HG03457 (cell line): ENCODE measurements around the gene TAS2R8.
"Not testable (repeated sequence)": the region's sequence is repeated elsewhere in the genome, so short reads cannot be mapped to it uniquely, and the experiment has no call there.

Experiments
- ATAC-seq: cut with Tn5 transposase; IDR thresholded peaks from one replicate; pipeline ENCODE4 v1.9.1; 2021; ENCODE audit warnings: moderate number of reproducible peaks; ENCODE audit not compliant: unreplicated experiment

TAS2R8 gene, protein sequence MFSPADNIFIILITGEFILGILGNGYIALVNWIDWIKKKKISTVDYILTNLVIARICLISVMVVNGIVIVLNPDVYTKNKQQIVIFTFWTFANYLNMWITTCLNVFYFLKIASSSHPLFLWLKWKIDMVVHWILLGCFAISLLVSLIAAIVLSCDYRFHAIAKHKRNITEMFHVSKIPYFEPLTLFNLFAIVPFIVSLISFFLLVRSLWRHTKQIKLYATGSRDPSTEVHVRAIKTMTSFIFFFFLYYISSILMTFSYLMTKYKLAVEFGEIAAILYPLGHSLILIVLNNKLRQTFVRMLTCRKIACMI

DNA sequence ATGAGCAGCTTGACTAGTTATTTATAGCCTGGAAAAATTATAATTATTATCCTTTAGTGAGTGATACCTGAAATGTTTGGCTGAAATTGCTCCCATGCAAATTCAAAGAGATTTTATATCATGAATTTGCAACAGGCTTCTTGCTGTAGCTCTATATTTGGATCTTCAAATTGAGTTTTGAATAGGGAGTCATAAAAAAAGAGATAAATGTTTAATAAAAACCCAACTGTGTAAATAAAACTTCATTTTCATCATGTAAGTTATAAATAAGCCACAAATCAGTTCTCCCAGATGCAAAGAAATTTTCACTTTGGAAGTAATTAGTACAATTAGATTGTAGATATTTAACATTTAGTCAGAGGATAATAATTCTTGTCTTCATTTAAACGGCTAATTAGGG lies at the start of gene TAS2R8:
Gene TAS2R8 (minus strand): TSS at position 101 of the 400 bp plus-strand sequence. CDS start 306 bp downstream, outside the sequence.
- no peak for ATAC-seq

DNA sequence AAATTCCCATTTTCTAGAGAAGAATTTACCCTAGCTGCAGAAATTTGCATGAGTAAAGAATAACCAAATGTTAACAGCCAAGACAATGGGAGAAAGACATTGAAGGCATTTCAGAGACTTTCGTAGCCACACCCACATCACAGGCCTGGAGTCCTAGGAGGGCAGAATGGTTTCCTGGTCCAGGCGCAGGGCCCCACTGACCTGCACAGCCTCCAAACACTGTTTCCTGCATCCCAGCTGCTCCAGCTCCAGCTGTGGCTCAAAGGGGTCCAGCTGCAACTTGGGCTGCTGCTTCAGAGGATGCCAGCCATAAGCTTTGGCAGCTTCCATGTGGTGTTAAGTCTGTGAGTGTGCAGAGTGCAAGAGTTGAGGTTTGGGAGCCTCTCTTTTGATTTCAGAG lies 48.7 kb upstream of the TAS2R8 start:
- ATAC-seq = no peak

DNA sequence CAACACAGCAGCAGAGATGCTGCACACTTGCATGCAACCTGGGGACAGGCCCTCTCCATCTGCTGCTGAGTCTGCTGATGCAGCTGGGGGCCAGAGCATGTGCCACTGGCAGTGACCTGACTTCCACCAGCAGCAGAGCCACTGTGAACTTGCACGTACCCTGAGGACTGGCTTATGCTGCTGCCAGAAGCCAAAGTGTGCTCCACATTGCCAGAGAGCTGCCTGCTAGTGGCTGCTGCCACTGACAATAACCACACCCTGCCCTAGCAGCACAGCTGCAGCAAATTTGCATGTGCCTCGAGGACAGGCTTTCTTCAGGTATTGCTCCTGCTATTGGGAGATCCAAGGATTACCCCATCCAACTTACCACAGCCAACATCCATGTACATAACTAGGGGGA lies 46.7 kb upstream of the TAS2R8 start:
- no peak for ATAC-seq

DNA sequence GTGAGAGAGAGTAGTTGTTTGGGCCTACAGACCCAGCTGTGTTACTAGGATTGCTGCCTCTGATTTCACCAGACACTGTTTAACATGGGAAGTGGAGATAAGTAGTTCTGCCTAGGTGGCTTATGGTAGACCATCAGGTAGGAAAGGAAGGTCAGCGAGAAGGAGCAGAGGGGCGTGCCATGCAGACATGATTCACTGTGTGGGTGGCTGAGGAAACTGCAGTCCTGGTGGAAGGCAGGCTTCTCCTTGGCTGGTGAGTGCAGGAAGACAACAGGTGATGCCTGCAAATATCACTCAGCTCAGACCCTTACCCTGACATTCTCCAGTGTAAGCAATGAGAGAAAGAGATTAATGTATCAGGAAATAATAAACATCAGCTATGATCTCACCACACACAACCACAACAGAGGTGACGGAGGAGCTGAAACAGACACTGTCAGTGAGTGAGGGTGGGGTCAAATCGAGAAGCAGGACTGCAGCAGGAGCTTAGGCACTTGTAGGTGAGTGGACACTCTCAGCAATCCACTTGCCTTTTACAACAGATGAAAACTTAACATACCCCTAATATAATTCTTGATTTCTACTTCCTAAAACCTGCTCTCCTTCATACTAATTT lies 44.3 kb upstream of the TAS2R8 start:
- ATAC-seq = no peak

DNA sequence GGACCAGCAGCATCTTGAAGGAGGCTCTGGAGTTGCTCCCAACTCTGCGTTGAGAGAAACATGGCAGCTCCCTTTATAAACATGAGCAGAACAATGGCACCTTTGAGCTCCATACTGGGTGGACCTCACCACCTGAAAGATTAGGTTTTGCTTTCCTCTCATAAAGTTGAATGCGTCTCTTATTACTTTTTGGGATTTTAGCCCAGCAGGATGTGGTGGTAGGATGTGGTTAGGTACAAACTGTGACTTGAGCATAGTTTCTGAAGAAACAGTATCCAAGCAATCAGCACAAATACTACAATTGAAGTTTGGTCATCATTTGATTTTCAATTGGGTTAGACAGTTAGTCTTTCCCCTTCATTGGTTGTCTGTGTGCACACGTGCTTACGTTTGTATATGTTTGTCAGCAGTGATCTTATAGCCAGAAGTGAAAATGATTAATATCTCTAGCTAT lies 42.4 kb upstream of the TAS2R8 start, which contains the start of gene PRR4:
Gene PRR4 (minus strand): TSS at position 51 of the 454 bp plus-strand sequence. CDS start 38 bp downstream, at position 13.
- no peak for ATAC-seq

DNA sequence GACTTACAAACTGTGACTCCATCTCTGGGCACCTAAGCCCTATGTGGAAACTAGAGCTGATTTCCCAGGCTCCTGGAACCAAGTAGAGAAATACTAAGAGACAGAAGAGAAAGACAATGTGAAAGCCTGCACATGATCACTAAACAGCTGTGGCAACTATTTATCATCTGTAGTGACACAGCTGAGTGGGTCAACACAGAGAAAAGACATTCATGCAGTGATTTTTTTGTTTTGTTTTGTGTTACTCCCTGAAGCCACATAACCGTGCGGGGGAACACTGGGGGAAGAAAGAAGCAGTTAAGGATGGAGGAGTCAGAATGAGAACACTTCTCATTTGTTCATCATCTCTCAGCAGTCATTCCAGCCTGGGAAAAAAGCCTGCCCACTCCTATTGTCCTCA lies 40.7 kb upstream of the TAS2R8 start:
- no peak for ATAC-seq

DNA sequence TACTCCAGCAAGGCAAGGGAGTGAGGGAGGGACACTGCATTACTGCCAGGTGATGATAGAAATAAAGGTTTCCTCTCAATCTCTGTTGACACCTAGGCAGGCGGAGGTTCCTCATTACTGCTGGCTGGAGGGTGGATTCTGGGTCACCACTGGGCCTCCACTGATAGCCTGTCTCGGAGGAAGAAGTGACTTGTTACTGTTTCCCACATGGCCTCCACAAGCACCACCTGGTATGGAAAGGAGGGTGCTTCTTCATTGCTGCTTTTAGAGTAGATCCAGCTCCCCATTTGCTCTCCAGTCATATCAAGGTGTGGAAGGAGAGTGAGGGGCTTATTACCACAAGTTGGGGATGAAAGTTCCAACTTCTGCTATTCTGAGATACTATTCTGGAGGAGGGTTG lies 35.8 kb upstream of the TAS2R8 start:
- no peak for ATAC-seq

DNA sequence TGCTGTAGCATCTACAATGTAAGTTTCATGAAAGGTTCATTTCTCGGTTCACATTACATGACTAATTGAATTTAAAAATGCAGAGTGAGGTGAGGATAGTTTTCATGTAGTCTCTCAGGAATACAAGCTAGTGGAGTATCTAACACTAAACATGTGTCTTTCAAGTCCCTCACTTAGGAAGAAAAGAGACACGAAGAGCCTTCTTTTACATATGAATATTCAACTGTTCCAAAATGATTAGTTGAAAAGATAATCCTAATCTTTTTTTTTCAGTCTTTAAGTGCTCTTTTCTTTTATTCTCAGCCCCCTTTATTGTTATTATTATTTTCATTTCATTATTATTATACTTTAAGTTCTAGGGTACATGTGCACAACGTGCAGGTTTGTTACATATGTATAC lies 31.4 kb upstream of the TAS2R8 start:
- ATAC-seq = no peak

DNA sequence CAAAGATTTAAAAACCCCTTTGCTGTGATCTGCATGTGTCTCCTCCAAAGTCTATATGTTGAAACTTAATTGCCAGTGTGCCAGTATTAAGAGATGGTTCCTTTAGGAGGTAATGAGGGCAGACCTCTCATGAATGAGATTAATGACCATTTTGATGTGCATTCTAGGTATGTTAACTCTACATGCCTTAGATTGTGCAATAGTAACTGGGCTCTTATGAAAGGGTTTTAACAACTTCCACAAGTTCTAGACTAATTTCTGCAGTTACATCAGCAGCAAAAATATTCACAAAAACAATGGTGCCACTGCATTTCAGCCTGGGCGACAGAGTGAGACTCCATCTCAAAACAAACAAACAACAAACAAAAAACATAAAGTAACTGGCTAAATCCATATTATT lies 22.9 kb upstream of the TAS2R8 start:
- ATAC-seq = no peak

DNA sequence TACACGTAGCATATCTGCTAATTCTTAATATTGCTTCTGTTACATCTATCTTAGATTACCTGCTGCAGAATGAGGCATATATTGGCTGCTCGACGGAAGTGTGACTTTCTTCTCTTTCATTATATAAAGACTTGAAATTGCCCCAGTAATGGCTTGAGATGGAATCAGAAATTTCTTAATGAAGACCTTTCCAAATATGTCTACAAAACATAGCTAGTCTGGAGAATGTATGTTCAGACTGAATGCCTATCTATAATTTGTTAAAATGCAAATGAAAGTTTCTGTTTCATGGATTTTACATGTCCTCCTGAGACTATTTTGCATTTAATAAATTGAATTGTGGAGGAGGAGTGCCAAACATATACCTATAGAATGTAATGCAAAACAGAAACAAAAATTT lies 19.2 kb upstream of the TAS2R8 start, which contains the start of gene TAS2R10:
Gene TAS2R10 (minus strand): TSS at position 101 of the 400 bp plus-strand sequence. CDS start 89 bp downstream, at position 12.
- no peak for ATAC-seq

DNA sequence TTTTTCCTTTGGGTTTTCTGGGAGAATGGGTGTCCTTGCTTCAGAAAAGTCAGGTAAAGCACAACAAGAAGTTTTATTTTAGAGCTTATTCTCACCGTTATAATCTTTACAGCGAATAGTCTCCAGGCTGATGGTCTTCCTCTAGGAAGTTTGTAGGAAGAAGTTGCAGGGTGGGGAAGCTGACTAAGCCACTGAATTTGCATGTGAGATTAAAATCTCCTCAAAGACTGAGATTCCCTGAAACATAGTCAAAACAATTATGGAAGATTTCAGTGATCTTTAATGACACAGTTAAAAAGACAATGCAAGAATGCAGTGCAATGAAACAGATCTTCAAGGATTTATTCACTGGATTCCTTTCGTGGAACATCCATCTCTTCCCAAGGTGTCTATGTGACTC lies 17.9 kb upstream of the TAS2R8 start:
- no peak for ATAC-seq

DNA sequence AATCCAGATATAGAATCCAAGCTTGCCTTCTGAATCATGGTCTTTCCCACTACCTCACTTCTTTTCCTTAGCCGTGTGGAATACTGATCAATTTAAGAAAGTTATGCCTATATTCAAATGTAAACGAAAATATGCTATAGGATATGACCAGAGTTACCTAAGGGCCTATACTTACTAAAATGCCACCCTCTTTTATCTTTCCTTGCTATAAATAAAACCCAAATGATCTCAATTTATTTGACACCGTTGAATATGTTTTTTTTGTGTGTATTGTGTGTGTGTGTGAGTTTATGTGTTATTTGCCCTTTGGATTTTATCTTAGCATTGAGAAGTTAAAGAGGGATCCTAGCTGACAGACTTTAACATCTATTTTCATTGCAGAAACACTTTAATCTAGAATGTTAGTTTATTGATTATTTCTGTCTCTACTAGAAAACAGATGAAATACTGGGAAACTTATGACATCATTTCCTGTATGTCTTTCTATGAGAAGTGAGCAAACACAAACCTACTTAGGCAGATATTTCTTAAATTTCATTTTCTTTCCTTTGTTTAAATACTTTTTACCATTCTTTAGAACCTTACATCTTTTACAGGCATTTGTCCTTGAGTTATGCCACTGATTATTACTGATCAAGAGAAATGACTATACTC lies 4.9 kb upstream of the TAS2R8 start:
- no peak for ATAC-seq

DNA sequence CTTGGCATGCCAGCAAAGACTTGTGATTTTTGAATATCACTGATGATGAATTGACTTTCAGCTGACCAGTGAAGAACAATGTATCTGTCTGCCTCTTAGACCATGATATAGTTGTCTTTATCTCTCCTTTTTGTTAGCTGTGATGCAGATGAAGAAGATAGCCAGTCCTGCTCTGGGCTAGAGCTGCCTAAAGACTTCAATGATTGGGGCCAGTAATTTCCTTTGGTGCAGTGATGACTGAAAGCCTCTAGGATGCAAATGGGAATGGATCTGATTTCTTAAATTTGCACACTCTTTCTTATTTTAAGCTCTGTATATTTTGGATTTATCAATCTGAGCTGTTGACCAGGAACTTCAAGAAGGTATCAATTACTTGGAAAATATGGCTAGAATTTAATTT lies 3.0 kb upstream of the TAS2R8 start, which contains the start of gene TAS2R9:
Gene TAS2R9 (minus strand): TSS at position 101 of the 400 bp plus-strand sequence. CDS start 93 bp downstream, at position 8.
- ATAC-seq = no peak

DNA sequence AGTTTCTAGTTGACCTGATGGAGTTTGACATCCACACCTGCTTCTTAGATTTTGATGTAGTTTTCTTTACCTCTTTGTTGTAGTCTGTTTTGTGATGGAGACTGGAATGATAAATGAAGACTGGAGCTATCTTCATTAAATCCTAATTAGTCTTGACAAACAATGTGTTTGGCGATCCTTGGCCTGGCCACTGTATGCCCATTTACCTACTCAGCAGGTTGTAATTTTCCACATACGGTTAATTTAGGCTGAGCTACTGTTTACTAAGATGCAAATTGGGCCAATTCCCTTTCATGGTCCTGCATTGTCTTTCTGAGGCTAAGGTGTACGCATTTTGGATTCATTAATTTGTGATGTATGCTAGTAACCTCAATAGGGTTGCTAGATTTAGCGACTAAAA lies 4.5 kb downstream of the TAS2R8 start, which contains the start of gene TAS2R7:
Gene TAS2R7 (minus strand): TSS at position 41 of the 400 bp plus-strand sequence. CDS start 57 bp downstream, outside the sequence.
- ATAC-seq = no peak

DNA sequence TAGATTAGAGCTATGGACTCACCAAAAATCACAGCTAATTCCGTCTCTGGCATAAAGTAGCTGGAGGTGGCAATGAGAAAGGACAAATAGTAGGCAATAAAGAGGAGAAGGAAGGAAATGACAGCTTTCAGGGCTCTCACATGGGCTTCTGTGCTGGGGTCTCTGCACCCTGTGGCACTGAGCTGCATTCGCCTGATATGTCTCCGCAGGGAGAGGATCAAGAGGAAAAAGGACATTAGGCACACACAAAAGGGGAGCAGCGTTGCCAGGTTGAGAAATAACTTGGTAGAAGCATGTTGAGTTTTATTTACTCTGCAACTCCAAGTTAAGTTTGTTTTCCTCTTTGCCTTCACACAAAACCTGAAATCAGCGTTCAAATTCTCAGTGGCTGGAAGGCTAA lies 5.3 kb downstream of the TAS2R8 start:
- no peak for ATAC-seq

DNA sequence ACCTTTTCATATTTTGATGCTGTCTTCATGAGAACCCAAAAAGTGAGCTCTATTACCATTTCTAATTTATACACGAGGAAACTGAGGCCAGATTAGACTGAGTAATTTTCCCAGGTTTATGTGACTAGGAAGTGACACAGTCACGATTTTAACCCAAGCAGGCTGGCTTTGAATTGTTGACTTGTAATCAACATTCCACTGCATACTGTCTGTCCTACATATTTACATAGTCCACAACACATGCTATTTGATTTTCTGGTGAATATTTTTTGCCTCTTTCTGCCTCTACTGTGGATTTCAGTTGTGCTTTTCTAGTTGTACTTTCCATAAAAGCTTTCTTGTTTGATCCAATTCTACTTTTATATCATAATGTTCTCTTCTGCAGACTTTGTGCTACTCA lies 12.9 kb downstream of the TAS2R8 start:
- ATAC-seq = no peak

DNA sequence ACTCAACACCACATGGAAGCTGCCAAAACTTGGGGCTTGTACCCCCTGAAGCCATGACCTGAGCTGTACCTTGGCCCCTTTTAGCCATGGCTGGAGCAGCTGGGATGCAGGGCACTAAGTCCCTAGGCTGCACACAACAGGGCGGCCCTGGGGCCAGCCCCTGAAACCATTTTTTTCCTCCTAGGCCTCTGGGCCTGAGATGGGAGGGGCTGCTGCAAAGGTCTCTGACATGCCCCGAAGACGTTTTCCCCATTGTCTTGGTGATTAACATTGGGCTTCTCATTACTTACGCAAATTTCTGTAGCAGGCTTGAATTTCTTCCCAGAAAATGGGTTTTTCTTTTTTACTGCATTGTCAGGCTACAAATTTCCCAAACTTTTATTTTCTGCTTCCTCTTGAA lies 15.3 kb downstream of the TAS2R8 start:
- ATAC-seq = not testable (repeated sequence)

DNA sequence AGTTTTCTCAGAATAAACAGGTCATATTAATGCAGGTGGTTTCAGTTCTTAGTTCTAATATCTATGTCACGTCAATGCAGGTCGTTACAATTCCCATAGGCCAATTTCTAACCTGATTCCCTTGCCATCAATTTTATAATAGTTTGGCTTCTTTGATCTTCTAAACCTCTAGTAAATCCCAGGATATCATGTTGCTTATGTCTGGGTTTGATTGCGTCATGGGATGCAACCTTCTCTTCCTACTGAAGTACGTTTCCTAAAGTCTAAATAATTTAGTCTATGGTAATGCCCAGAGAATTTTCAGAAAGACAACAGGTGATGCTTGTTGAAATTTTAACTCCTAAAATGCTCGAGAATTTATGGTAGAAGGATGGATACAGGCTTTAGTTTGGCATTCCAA lies 23.8 kb downstream of the TAS2R8 start:
- ATAC-seq = no peak

DNA sequence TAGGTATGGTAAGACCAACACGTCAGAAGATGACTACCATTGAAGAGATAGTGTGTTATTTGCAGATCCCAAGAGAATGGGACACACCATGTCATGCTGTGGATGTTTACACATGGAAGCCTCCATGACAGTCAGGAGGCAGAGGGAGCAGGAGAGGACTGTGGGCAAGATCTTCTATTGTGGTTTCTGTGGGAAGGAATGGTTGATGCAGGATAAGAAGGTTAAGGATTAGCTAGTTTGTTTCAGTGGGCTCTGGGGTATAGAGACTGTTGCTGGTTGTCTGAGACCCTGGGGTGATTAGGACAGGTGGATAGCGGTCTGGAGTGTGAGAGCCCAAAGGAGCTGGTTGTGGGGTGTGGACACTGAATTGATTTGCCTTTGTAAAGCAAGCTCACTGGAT lies 28.0 kb downstream of the TAS2R8 start:
- ATAC-seq = no peak

DNA sequence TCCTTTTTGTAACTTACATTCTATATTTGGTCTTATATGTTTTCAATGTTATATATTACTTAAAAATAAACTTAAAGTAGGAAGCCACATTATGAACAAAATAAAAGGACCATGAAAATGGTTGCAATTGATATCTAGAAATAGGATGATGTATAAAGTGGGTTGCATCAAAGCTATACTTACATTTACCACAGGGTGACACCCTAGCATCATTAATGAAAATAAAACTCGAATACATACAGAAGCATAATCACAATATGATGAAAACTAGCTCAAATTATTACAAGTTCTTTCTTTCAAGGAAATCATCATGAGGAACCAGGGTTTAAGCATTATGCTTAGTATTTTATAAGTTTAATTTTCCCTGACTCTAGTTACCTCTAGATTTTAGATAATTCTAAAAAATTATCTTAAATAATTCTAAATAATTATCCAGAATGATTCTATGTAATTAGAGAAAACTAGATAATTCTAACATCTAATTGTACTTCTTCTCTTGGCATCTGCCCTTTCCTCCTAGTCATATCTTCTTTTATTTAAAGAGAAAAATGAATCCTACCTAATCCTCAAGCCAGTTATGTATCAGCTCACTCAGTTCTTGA lies 35.9 kb downstream of the TAS2R8 start:
- ATAC-seq = no peak

DNA sequence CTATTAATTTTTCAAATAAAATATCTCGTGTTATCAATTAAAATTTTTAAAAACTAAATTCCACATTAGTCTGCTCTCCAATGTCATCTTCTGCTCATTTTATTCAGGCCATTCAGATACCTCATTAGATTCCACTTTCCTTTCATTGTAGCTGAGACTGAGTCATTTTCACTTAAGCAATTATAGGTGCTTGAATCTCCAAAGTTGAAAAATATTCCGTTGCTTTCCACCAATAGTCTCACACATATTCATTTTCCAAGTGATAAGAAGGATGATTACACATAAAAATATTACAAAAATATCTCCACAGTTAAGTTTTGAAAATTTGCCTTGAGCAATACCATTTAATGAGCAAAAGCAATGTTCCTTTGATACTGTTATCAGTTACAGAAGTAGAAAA lies 47.4 kb downstream of the TAS2R8 start:
- no peak for ATAC-seq
